LNCAP (cell line): Measurements from ENCODE around the gene DCTN1.

Experiments
- CTCF ChIP-seq: fragments of 450-650 bp; IDR thresholded peaks from 2 replicates; pipeline ENCODE4 v1.5.1; 2017; ENCODE audit warnings: mild to moderate bottlenecking

DCTN1 gene

GRCh38 chr2:74364533-74365505, 15.3 kb downstream of the DCTN1 start:
- no peak for TF ChIP-seq CTCF

GRCh38 chr2:74361327-74361726, 18.8 kb downstream of the DCTN1 start:
- no peak for TF ChIP-seq CTCF

- TF ChIP-seq CTCF, result no peak
These were observed 22.5 kb downstream of the DCTN1 start for GRCh38 chr2:74357627-74358026.

- no peak for TF ChIP-seq CTCF
These were observed 30.2 kb downstream of the DCTN1 start for GRCh38 chr2:74349889-74350288.

- TF ChIP-seq CTCF, result no peak
These were observed 32.4 kb downstream of the DCTN1 start for GRCh38 chr2:74347742-74348141.

- TF ChIP-seq CTCF, result no peak
These were observed 32.8 kb downstream of the DCTN1 start for GRCh38 chr2:74347303-74347702.

- TF ChIP-seq CTCF, result no peak
These were observed 34.7 kb downstream of the DCTN1 start for GRCh38 chr2:74345272-74345943.
